ENCODE results near the gene PML. TPM values are rescaled to one million over a fixed set of nuclear protein-coding genes. Genes with fewer than 3 reads are reported as not detected.

PML gene
- total and polyA plus RNA-seq, 2 of the 4 experiments (the other 2 are of a cell fraction): 8.8 to 22.6 TPM

- no peaks in the 10 kb centered on the region for H3K27me3 ChIP-seq (ENCODE audit: control insufficient read depth, insufficient read depth, low read length)
- no peak for DNase-seq
- H3K9me3 ChIP-seq (ENCODE audit: control insufficient read depth, insufficient read depth, low read length): no peaks in the 10 kb centered on the region
- H3K79me1 ChIP-seq (ENCODE audit: low read depth in 1 of 2, low read length in 2 of 2): peaks cover 24 to 64% of the 10 kb centered on the region in 2 experiments
- H3K4ac ChIP-seq (ENCODE audit: low read depth, low read length): no peak overlapping the region
- H3K56ac ChIP-seq (ENCODE audit: extremely low read depth, insufficient read depth, low read length): no peak overlapping the region
- 83% methylated on average over 1 of the region's 3 CpGs; no CpG with 5 or more reads in 1 of the 2 experiments for WGBS, 2 experiments (ENCODE audit: extremely low coverage in 2 of 2, insufficient read length in 1 of 2)
- no peak overlapping the region for H2BK120ac ChIP-seq (ENCODE audit: low read depth, low read length)
- peaks cover 23% of the 10 kb centered on the region for H3K9me1 ChIP-seq (ENCODE audit: insufficient read depth, low read length)
- H4K91ac ChIP-seq (ENCODE audit: insufficient read depth, low read depth, low read length): no peak overlapping the region
- H3K27ac ChIP-seq (ENCODE audit: insufficient read depth, low read length): no peak overlapping the region
- TF ChIP-seq BHLHE40 (IDR thresholded peaks at IDR 0.05; ENCODE audit: low read depth, low read length) (no peak), MXI1 (IDR thresholded peaks at IDR 0.05; ENCODE audit: borderline replicate concordance, low read depth, low read length) (no peak), NFE2L2 (IDR thresholded peaks at IDR 0.05; ENCODE audit: low read depth, low read length) (no peak)
- ChIA-PET POLR2A (ENCODE audit: unreplicated experiment) (no interaction called here), CTCF (interaction anchor here (0.6 to 1.1 kb wide), 3 partner anchors 9 to 33 kb away, joined by 3 to 4 read pairs (median 4); partner anchors contain the start of gene PML)
- H2AFZ ChIP-seq (replicated peaks; ENCODE audit: low read length, poor library complexity): no peak overlapping the region
- peaks cover 14% of the 10 kb centered on the region for H3K4me1 ChIP-seq (ENCODE audit: control insufficient read depth, insufficient read depth, low read length)
- no peak overlapping the region for H2BK15ac ChIP-seq (ENCODE audit: low read depth, low read length)
- H2BK20ac ChIP-seq (ENCODE audit: low read depth, low read length): no peak overlapping the region
- dilution Hi-C loops (cut with HindIII; ENCODE audit: low sequenced_read_pairs, unreplicated experiment): no loop called here
- H3K4me3 ChIP-seq (ENCODE audit: insufficient read depth, low read depth, low read length): no peak overlapping the region
- H4K20me1 ChIP-seq (ENCODE audit: insufficient read depth, low read length): peaks cover 16% of the 10 kb centered on the region; the same call in 1 of the 2 replicates
- 0 out of 2 replicates have a peak overlapping the region, but pooled peaks have one; percentile 24 for H3K23ac ChIP-seq (ENCODE audit: low read depth, low read length)
- no peak overlapping the region for H2BK5ac ChIP-seq (ENCODE audit: low read depth, low read length, poor library complexity, severe bottlenecking)
- in situ Hi-C loops (cut with MboI; ENCODE audit: low sequenced_read_pairs): no loop called here
- intact Hi-C loops (cut with micrococcal nuclease): loop anchor here (5.0 kb wide), 1 partner anchor 35 kb away; the partner anchor contains the start of genes PML and STOML1
- no peak overlapping the region for H4K5ac ChIP-seq (ENCODE audit: low read depth, low read length)
- H3K14ac ChIP-seq (replicated peaks; ENCODE audit: low read depth, low read length): no peak overlapping the region
- H4K8ac ChIP-seq (ENCODE audit: low read depth in 2 of 2, low read length in 2 of 2): no peak overlapping the region
- H3K18ac ChIP-seq (ENCODE audit: low read depth, low read length): no peak overlapping the region
- H2AK9ac ChIP-seq (replicated peaks; ENCODE audit: low read depth, low read length, poor library complexity): no peak overlapping the region
- H3K4me2 ChIP-seq (ENCODE audit: low read depth, low read length): no peak overlapping the region
- no peak overlapping the region for H2AK5ac ChIP-seq (ENCODE audit: low read depth, low read length)
- H3K9ac ChIP-seq (ENCODE audit: low read depth, low read length): no peak overlapping the region
- H3K36me3 ChIP-seq (ENCODE audit: control insufficient read depth, insufficient read depth, low read length): peaks cover 37% of the 10 kb centered on the region
- no peak for ATAC-seq (ENCODE audit: low read depth)
- BruUV-seq (replicated peaks): no TSS peak
Measured at GRCh38 chr15:74027688-74028087, 33.2 kb downstream of the PML start.

All from IMR-90 (cell line).